Measurements from ENCODE around the gene CCT6B.
A peak's percentile ranks its signal among the peaks of the same experiment; 100 is the strongest.
"Not testable (repeated sequence)": the region's sequence is repeated elsewhere in the genome, so short reads cannot be mapped to it uniquely, and the experiment has no call there.

The CCT6B gene

GRCh38 chr17:34961093-34961911, at the start of gene CCT6B, which contains the start of gene ZNF830:
Gene CCT6B, minus strand, starts transcription at chr17:34961460. Its CDS starts 67 bp downstream, at chr17:34961393.
Gene ZNF830, plus strand, starts transcription at chr17:34961540. Its CDS starts 27 bp downstream, at chr17:34961567.
- peak; percentile 77 for DNase-seq (ENCODE audit: low read depth)

DNA sequence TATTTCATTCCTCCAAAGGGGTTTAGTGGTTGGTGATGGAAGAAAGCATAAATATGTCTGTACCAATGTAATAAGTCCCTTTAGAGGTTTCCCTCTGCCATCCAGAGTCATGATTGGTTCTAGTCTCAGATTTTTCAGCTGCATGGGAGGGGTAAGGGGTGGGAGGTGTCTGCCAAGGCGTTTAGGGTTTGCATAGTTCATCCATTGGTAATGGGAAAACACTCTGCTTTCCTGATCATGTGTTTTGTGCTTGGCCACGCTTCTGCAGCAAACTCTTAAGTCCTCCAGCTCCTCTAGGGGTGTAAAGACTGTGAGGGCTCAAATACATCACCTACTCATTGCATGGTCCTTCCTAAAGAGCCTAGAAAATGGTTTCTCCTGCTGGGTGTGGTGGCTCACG, 48.8 kb upstream of the CCT6B start:
- no peak for DNase-seq (ENCODE audit: low read depth)

DNA sequence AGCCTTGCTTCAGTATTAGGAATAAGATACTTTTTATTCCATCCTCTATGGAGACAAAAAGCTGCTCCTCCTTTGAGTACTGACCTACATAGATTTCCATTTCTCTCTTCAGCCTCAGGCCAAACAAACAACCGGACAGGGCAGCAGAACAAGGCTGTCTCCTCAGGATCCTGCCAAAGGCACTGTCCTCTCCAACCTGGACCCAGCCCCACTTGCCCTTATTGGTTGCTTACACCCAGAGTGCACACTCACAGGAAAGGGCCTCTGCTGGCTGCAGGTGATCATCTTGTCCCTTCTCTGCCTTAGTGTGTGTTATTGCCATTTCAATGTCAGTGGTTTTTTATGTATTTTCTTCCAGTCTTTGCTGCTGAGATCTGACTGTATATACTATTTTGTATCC, 45.7 kb upstream of the CCT6B start:
- no peak for DNase-seq (ENCODE audit: low read depth)

- DNase-seq (ENCODE audit: low read depth) = no peak
Measured at GRCh38 chr17:35006345-35006744, 45.1 kb upstream of the CCT6B start.

GRCh38 chr17:35003778-35004177, 42.5 kb upstream of the CCT6B start:
- no peak for DNase-seq (ENCODE audit: low read depth)

DNA sequence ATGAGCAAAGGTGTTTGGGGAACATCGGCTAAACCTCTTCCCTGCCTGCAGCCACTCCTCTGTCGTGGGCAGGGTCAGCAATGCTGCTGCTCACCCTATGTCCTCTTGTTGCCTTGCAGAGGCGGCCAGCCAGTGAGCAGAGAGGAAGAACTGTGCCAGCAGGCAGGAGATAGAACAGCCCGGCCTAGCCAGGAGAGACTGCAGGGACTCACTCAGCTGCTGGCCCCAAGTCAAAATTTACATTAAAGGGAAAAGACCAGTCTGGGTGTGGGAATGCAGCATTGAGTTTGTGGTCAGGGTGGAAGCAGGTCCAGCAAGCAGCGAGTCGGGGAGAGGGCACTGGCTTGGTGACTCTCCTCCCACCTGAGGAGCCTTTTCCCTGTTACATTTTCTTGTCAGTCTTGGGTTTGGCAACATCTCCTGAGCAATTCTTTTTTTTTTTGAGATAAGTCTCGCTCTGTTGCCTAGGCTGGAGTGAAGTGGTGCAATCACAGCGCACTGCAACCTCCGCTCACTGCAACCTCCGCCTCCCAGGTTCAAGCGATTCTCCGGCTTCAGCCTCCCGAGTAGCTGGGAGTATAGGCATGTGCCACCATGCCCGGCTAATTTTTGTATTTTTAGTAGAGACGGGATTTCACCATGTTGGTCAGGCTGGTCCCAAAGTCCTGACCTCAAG, 41.8 kb upstream of the CCT6B start:
- no peak for DNase-seq (ENCODE audit: low read depth)

GRCh38 chr17:35001549-35001948, 40.3 kb upstream of the CCT6B start:
- DNase-seq (ENCODE audit: low read depth) = no peak

DNA sequence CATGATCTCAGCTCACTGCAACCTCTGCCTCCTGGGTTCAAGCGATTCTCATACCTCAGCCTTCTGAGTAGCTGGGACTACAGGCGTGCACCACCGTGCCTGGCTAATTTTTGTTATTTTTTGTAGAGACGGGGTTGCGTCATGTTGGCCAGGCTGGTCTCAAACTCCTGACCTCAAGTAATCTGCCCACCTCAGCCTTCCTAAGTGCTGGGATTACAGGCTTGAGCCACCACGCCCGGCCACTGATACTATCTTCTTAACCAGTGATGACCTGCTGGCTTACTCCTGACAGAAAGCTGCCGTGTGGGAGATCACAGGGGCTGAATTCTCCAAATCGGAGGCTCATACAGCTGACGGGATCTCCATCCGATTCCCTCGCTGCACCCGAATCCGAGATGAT, 39.7 kb upstream of the CCT6B start:
- DNase-seq (ENCODE audit: low read depth) = not testable (repeated sequence)

GRCh38 chr17:34999456-34999855, 38.2 kb upstream of the CCT6B start:
- DNase-seq (ENCODE audit: low read depth) = no peak

- peak; percentile 71 for DNase-seq (ENCODE audit: low read depth)
Measured at GRCh38 chr17:34998205-34998604, 36.9 kb upstream of the CCT6B start.

DNA sequence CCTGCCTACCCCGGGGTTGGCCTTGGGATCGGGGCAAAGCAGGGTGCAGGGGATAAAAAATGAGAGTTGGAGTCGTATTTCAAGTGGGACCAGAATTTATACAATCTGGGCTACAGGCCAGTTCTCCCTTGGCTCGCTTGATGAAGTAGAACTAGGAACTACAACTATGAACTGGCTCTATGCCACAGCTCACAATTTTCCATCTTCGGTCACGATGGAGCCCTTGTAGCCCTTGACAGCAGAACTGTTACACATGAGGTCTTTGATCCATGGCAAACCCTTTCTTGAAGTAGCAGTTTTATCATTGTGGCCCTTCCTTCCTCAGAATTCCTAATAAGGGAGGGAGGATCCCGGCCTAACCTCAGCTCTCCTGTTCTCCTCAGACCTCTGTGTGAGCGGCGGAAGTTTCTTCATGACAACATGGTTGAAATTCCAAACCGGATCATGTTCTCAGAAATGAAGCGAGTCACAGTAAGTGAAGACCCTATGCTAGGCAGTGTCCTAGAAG, 36.1 kb upstream of the CCT6B start:
- DNase-seq (ENCODE audit: low read depth) = no peak

DNA sequence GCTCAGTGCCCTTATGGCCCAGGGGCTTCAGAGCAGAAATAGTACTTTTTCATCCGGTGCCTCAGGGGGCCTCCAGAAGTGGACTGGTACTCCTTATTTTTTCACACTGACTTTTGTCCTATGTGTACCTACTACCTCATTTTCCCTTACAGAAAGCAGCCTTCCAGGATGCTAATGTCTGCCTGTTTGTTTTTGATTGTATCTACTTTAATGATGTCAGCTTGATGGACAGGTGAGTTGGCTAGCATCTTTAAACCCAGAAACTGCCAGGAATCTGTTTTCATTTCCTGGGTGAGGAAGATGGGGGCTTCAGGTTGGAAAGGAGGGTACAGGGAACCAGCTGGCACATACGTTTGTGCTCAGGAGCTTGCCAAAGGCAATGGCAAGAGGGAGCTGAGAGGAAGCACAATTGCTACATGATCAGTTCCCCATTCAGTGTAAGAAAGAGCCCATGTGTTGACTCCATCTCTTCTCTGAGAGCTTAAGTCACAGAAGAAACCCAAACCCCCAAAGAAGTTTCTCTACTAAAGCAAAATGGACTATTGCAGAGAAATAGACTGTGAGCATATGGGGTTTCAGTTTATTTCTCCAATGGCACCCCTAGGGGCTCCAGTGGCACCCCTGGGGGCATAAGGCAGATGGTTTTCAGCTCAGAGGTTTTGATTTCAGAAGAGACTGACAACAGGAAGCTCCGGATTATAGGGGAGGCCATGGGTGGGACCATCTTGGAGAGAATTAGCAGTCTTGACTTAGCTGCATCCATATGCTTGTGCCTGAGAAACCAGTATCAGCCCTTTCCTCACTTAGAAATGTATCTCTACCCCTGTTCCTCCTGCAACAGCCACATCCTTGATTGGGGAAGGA, 35.4 kb upstream of the CCT6B start:
- no peak for DNase-seq (ENCODE audit: low read depth)

GRCh38 chr17:34993031-34993430, 31.8 kb upstream of the CCT6B start:
- DNase-seq (ENCODE audit: low read depth) = no peak

DNA sequence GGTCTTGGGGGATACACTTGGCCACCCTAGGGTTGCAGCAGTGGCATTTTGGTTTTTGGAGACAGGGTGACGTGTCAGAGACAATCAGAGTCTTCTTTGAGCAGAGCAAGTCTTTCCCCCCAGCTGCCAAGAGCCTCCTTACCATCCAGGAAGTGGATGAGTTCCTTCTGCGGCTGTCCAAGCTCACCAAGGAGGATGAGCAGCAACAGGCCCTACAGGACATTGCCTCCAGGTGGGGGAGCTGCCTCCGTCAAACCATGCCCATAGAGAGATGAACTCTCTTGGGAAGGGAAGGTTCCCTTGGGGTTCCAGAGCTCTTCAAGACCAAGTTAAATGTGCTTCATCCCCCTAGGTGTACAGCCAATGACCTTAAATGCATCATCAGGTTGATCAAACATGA, 30.3 kb upstream of the CCT6B start:
- no peak for DNase-seq (ENCODE audit: low read depth)

GRCh38 chr17:34990921-34991365, 29.7 kb upstream of the CCT6B start:
- no peak for DNase-seq (ENCODE audit: low read depth)

GRCh38 chr17:34989473-34989872, 28.2 kb upstream of the CCT6B start:
- no peak for DNase-seq (ENCODE audit: low read depth)

DNA sequence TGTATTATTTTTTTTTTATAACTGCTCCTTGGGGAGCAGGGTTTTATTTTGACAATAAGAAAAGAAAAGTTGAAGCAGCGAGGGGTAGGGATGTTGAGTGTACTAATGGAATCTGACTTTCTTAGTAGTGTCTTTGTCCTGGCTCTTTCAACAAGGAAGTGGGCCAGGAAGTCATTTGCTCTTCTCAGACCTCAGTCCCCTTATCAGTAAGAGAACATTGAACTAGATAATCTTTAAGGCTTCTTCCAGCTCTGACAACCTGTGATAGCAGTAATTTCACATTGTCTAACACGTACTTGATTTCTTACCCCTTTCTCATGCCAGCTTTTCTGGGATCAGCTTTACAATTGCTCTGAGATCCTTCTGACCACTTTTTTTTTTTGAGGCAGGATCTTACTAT, 27.4 kb upstream of the CCT6B start:
- DNase-seq (ENCODE audit: low read depth) = no peak

DNA sequence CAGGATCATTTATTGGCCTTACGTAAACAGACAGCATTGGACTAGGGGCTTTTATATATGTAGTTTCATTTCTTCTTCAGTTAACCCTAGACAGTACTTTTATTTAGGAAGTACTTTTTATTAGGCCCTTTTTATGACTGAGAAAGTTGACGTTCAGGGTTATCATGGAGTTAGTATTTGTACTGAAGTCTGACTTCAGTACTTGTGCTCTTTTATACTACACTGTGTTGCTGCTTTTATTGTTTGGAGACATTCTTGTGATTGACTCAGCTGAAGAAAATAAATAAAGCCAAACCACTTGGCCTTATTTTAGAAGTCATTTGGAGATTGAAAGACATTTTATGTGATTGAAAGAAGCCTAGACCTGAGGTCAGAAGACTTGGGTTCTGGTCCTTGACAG, 26.0 kb upstream of the CCT6B start:
- no peak for DNase-seq (ENCODE audit: low read depth)

DNA sequence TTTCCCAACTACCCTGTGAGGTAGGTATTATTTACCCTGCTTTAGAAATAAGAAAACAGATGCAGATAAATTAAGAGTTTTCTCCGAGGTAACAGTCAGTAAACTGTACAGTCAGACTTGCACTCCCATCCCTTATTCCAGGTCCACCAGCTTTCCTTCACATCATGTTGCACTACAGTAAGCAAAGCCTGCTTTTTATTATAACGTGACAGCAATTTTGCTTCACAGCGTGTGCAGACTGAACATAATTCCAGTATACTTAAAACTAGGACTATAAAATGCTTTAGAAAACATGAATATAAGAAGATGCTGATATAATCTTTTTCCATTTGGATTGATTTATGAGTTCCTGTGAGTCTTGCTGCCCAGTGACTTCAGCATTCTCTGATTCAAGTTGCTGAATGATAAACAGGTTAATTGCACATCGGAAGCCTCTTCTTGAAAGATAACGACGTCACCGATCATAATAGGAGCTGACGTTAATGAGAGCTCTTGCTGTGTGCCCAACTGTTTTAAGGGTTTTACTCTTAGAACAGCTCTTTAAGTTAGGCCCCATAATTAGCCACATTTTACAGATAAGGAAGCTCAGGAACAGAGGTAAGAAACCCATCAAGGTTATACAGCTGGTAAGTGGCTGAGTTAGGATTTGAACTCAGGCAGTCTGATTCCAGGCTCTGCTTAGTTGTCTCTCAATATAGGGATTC, 20.4 kb upstream of the CCT6B start:
- no peak for DNase-seq (ENCODE audit: low read depth)

DNA sequence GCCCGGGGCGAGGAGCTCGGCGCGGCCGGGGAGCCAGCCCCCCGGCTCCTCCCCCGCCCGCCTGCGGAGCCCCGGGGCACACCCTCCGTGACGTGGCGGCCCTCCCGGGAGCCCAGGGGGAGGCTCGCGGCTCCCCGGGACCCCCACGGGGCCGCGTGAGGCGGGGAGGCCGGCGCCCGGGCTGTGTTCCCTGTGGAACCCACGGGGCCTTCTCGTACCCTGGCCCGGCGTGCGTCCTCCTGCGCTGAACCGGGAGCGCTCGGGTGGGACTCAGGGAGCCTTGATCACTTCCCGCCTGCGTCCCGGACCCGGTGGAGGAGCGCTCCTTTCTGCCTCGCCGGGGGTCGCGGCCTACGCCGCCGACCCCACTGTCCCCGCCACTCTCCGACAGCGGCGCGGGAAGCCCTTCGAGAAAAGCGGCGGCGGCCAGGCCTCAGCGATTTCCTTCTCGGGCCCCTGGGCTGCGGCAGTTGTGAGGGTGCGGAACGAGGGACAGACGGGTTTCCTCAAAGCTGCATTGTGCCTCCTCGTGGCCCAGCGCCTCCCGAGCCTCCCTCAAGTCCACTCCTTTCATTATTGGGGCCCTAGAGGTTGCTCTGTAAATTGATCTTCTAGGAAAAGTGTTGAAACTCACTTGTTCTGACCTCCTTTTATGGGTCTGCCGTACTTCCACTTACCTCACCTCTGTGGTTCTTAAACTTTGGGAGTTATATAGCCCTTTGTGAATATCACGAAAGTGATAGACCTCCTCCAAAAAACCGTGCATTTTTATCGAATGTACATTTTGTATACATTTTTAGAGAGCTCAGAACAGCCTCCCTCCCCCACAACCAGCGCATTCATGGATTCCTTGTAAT, 19.6 kb upstream of the CCT6B start:
- peak; percentile 66 for DNase-seq (ENCODE audit: low read depth)

- DNase-seq (ENCODE audit: low read depth) = peak; percentile 89
Measured at GRCh38 chr17:34980353-34980680, 19.1 kb upstream of the CCT6B start, which contains the start of gene LIG3. Gene LIG3, plus strand, starts transcription at chr17:34980512. Its CDS starts 2,494 bp downstream, at chr17:34983006.
